RWPE2 (cell line): ENCODE results near the gene KRTCAP2.

Experiments
- ATAC-seq: fragments of 200-7000 bp; cut with Tn5 transposase; 3 replicates; pipeline ENCODE4 v1.9.1; 2021; ENCODE audit warnings: low read depth
- DNase-seq: peaks from one replicate; pipeline ENCODE4 v3.0.0-alpha.2; 2020; ENCODE audit warnings: low spot score
- H3K27ac ChIP-seq: fragments of 450-650 bp; 2 replicates; pipeline ENCODE4 v1.5.1; 2017; ENCODE audit warnings: mild to moderate bottlenecking; ENCODE audit not compliant: poor library complexity, severe bottlenecking
- H3K27me3 ChIP-seq: fragments of 250-450 bp; sonication (Bioruptor Pico); 2 replicates; pipeline ENCODE4 v1.5.1; 2021; ENCODE audit warnings: mild to moderate bottlenecking, moderate library complexity; ENCODE audit not compliant: insufficient read depth, poor library complexity, severe bottlenecking
- H3K36me3 ChIP-seq: fragments of 250-450 bp; sonication (Bioruptor Pico); 2 replicates; pipeline ENCODE4 v1.5.1; 2020; ENCODE audit warnings: low read depth, mild to moderate bottlenecking, moderate library complexity
- H3K4me1 ChIP-seq: fragments of 250-450 bp; sonication (Bioruptor Pico); 2 replicates; pipeline ENCODE4 v1.5.1; 2021; ENCODE audit warnings: mild to moderate bottlenecking, moderate library complexity; ENCODE audit not compliant: insufficient read depth, poor library complexity, severe bottlenecking
- H3K4me3 ChIP-seq: fragments of 250-450 bp; sonication (Bioruptor Pico); 2 replicates; pipeline ENCODE4 v1.5.1; 2021; ENCODE audit warnings: mild to moderate bottlenecking, moderate library complexity; ENCODE audit not compliant: severe bottlenecking
- H3K9me3 ChIP-seq: fragments of 250-450 bp; sonication (Bioruptor Pico); 2 replicates; pipeline ENCODE4 v1.5.1; 2021; ENCODE audit warnings: mild to moderate bottlenecking, moderate library complexity; ENCODE audit not compliant: severe bottlenecking
- TF ChIP-seq, protein P1 (sequence below): fragments of 450-650 bp; IDR thresholded peaks from one replicate; pipeline ENCODE4 v1.5.1; 2017; ENCODE audit warnings: mild to moderate bottlenecking, moderate library complexity; ENCODE audit not compliant: poor library complexity, severe bottlenecking

The KRTCAP2 gene

DNA sequence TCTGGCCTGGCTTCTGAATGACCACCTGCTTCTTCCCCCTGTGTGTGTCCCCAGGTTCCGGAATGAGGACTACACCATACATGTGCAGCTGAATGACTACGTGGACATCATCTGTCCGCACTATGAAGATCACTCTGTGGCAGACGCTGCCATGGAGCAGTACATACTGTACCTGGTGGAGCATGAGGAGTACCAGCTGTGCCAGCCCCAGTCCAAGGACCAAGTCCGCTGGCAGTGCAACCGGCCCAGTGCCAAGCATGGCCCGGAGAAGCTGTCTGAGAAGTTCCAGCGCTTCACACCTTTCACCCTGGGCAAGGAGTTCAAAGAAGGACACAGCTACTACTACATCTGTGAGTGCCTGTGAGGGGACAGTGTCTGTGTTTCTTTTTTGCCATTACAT is 41.8 kb downstream of the KRTCAP2 start:
- no peak for DNase-seq
- Histone ChIP-seq H3K9me3 (no peaks in the 10 kb centered on the region), H3K36me3 (peaks cover 44% of the 10 kb centered on the region), H3K27me3 (no peaks in the 10 kb centered on the region), H3K4me1 (peaks cover 27% of the 10 kb centered on the region), H3K4me3 (no peak overlapping the region), H3K27ac (peak overlapping the region; percentile 91)
- ATAC-seq, result no peak
- TF ChIP-seq, protein P1, sequence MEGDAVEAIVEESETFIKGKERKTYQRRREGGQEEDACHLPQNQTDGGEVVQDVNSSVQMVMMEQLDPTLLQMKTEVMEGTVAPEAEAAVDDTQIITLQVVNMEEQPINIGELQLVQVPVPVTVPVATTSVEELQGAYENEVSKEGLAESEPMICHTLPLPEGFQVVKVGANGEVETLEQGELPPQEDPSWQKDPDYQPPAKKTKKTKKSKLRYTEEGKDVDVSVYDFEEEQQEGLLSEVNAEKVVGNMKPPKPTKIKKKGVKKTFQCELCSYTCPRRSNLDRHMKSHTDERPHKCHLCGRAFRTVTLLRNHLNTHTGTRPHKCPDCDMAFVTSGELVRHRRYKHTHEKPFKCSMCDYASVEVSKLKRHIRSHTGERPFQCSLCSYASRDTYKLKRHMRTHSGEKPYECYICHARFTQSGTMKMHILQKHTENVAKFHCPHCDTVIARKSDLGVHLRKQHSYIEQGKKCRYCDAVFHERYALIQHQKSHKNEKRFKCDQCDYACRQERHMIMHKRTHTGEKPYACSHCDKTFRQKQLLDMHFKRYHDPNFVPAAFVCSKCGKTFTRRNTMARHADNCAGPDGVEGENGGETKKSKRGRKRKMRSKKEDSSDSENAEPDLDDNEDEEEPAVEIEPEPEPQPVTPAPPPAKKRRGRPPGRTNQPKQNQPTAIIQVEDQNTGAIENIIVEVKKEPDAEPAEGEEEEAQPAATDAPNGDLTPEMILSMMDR, result no peak

DNA sequence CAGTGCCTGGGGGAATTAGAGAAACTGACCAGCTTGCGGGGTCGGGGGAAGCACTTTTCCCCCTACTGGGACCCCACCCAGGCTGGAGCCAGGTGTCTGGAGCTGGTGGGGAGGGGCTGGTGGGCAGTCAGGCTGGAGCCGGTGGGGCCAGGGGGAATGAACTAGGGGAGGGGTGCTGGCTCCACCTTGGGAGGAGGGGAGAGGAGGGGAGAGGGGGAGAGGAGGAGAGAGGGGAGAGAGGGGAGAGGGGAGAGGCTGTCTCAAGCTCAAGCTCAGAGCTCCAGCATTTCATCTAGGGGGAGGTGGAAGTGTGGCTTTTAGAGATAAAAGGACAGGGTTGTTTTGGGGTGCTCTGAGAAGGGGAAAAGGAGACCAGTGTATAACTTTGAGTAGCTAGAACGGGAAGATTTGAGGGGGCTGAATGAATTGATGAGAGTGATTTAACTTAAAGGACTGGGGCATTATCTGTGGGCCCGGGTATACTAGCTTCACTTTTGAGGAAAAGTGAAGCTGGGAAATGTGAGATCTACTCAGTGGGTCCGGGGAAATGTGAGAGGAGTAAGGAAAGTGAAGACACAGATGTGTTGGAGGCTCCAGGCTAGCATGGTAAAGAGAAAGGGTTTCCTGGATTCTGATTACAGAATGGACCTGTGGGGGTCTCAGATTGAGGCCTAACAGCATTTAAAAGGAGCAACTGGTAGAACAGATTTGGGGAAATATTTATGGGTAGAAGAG is 42.7 kb downstream of the KRTCAP2 start:
- H3K4me3 ChIP-seq, result peak overlapping the region; percentile 64
- no peaks in the 10 kb centered on the region for H3K27me3 ChIP-seq
- DNase-seq, result no peak
- no peaks in the 10 kb centered on the region for H3K9me3 ChIP-seq
- H3K4me1 ChIP-seq, result peaks cover 36% of the 10 kb centered on the region
- TF ChIP-seq, protein P1, result no peak
- H3K27ac ChIP-seq, result peak overlapping the region; percentile 91
- no peak for ATAC-seq
- peaks cover 44% of the 10 kb centered on the region for H3K36me3 ChIP-seq

DNA sequence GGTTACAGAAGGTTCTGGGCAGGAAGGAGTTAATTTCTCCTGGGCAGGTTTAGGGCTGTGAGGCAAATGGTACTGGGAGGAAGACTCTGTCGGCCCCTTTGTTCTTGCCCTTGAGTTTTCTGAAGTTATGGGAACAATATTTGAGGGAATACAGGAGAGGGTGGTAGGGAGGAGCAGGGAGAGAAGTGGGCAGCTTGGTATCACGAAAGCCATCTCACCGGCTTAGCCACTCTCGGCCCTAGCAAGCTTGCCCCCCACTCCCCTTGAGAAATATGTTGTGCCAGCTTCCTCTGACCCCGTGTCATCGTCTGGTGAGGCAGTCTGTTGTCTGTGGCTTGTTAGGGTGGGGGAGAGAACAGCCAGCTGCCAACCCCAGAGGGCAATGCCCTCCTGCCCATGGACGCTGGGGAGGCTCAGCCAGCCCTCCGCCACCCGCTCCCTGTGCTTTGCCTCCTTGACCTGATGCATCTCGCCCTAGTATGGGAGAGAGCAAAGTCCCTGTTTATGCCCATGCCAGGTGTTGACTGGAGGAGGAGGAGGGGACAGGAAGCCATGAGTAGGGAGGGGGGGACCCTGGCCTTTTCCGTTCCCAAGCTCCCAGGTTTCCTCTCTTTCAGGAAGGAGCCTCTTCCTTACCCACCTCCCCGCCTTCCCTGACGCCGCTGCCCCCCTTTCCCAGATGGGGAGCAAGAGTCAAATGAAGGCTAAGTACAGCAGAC is 44.2 kb downstream of the KRTCAP2 start:
- Histone ChIP-seq H3K4me3 (peak overlapping the region; percentile 64), H3K36me3 (peaks cover 35% of the 10 kb centered on the region), H3K27me3 (no peaks in the 10 kb centered on the region), H3K9me3 (no peaks in the 10 kb centered on the region), H3K27ac (peak overlapping the region; percentile 91), H3K4me1 (peaks cover 45% of the 10 kb centered on the region)
- TF ChIP-seq, protein P1, result no peak
- ATAC-seq (no peak), DNase-seq (no peak)

DNA sequence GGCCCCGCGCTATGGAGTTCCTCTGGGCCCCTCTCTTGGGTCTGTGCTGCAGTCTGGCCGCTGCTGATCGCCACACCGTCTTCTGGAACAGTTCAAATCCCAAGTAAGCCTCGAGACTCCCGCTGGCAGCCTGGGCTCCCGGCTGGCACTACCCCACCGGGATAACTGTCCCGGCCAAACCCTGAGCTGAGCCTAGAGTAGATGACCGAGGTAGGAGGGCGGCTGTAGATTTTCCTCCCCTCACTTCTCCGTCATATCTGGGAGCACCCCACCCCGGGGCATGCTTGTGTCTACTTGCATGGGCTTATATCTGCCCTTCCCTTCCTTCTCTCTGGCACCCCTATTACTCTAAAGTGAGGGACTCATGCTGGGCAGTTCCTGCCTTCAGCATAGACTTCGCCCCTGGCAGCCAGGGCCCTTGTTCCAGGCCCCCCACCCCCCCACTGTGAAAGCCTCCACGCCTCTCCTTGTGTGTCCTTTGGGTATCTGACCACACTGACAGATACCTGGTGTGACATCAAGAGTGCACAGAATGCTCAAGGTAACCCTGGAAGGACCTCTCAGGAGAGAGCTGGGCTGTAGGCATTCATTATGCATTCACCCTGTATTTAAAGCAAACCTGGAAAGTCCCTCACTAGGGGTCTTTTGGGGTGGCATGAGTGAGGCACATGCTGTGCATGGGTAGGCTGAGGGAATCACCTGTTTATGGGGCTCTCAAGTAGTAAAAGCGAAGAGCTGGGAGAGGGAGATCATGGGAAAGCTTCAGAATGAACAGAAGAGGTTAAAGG is 44.9 kb downstream of the KRTCAP2 start:
- TF ChIP-seq, protein P1, result no peak
- ATAC-seq, result no peak; the same call in 2 of the 3 replicates

More for the DNA sequence above, 44.9 kb downstream of the KRTCAP2 start:
- peak overlapping the region; percentile 64 for H3K4me3 ChIP-seq
- no peak for DNase-seq
- H3K36me3 ChIP-seq, result peaks cover 27% of the 10 kb centered on the region
- H3K27me3 ChIP-seq, result no peaks in the 10 kb centered on the region
- H3K9me3 ChIP-seq, result no peaks in the 10 kb centered on the region
- H3K4me1 ChIP-seq, result peaks cover 51% of the 10 kb centered on the region
- H3K27ac ChIP-seq, result peak overlapping the region; percentile 91
